Astrocyte of the cerebellum (primary cell): Measurements from ENCODE around the gene VARS2.

ENCODE experiments used
- DNase-seq: peaks from one replicate; pipeline ENCODE4 v3.0.0-alpha.2; 2011; ENCODE audit warnings: low read depth
- H3K4me3 ChIP-seq: 2 replicates; pipeline ENCODE4 v1.5.1; 2011; ENCODE audit warnings: mild to moderate bottlenecking, low read depth, low read length, moderate library complexity
- CTCF ChIP-seq: IDR thresholded peaks from 2 replicates; pipeline ENCODE4 v1.5.1; 2012; ENCODE audit warnings: low read length, low read depth, moderate library complexity, mild to moderate bottlenecking; ENCODE audit errors: missing control alignments
- in situ Hi-C: cut with HindIII; loops from 2 replicates; pipeline ENCODE4 v1.10.0; 2017; ENCODE audit warnings: low sequenced_read_pairs

VARS2 gene

GRCh38 chr6:30889921-30890645, 24.0 kb upstream of the VARS2 start:
- TF ChIP-seq CTCF, result no peak
- DNase-seq, result no peak
- no peak overlapping the region for H3K4me3 ChIP-seq
- in situ Hi-C loops, result no loop called here

- H3K4me3 ChIP-seq, result no peak overlapping the region
- DNase-seq, result no peak
- in situ Hi-C loops, result no loop called here
- TF ChIP-seq CTCF, result no peak
Observed at GRCh38 chr6:30890646-30891449, 23.2 kb upstream of the VARS2 start.

- no peak for DNase-seq
- in situ Hi-C loops, result no loop called here
- no peak overlapping the region for H3K4me3 ChIP-seq
- TF ChIP-seq CTCF, result no peak
Observed at GRCh38 chr6:30891450-30891723, 22.7 kb upstream of the VARS2 start.

GRCh38 chr6:30891816-30892538, 22.1 kb upstream of the VARS2 start:
- in situ Hi-C loops, result no loop called here
- no peak for TF ChIP-seq CTCF
- no peak for DNase-seq
- H3K4me3 ChIP-seq, result no peak overlapping the region

- in situ Hi-C loops, result no loop called here
- peak; percentile 24 for TF ChIP-seq CTCF
- H3K4me3 ChIP-seq, result no peak overlapping the region
- DNase-seq, result no peak
Observed at GRCh38 chr6:30893001-30893591, 20.9 kb upstream of the VARS2 start.

- in situ Hi-C loops, result no loop called here
- H3K4me3 ChIP-seq, result no peak overlapping the region
- TF ChIP-seq CTCF, result no peak
- no peak for DNase-seq
Observed at GRCh38 chr6:30893666-30894065, 20.4 kb upstream of the VARS2 start.
